Glomerular endothelial cell (primary cell): ENCODE data around the gene RHBDL1. TPM values are rescaled to one million over a fixed set of nuclear protein-coding genes. Genes with fewer than 3 reads are reported as not detected.

Experiments used
- DNase-seq: peaks from one replicate; pipeline ENCODE4 v3.0.0-alpha.2; 2011; ENCODE audit warnings: low read depth, low spot score; ENCODE audit errors: extremely low read depth
- total RNA-seq: library from RNA; depleted of rRNA; stranded (reverse); fragments of >200 nt; gene quantifications from 2 replicates; pipeline ENCODE4 v1.2.3, GENCODE V29; 2015

RHBDL1 gene
- total RNA-seq, 1 donor from 2014 or later, result 1.6 TPM

DNA sequence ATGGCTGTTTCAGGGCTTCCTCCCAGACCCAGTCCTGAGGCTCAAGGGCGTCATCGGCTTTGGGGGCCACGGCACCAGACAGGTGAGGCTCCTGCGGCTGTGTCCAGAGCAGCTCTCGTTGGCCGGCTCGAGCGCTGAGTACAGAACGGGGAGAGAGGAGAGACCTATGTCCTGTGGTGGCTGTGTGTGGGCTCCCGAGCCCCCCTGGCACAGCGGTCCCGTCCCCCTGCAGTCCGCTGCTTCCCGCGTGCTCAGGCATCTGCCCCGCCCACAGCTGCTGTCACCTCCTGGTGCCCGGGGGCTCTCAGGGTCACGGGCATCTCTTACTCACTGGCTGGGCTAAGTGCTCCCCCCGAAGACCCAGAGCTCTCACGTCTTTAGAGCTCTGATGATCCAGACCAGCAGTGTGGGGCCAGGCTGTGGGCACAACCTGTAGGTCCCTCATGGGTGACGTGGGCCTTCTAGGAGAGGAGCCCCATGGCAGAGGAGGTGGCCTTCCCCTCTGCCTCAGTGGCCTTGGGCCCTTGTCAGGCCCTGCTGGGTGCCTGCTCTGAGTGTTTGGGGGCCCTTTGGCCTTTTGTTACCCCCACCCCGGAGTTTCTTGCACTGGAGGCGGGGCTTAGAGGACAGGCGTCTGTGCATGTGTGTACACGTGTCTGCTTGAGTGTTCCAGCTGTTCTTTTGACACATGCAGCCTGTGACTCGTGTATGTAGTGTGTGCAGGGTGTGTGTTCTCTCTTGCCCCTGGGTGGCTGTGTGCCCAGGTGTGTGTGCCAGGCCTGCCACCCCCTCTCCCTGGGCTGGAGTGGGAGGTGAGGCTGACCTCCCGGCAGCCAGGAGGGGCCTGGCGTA, 22.8 kb upstream of the RHBDL1 start:
- no peak for DNase-seq

DNA sequence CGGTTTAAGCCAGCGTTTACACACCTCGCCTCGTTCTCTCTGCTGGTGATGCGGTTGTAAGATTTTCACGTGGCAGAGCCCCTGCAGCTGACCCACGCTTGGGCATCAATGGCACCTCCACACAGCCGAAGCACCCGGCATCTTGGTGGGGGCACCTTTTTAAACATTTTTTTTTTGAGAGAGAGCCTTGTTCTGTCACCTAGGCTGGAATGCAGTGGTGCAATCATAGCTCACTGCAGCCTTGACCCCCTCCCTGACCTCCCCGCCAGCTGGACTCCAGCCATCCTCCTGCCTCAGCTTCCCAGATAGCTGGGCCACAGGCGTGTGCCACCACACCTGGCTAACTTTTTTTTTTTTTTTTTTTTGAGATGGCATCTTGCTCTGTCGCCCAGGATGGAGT, 21.4 kb upstream of the RHBDL1 start:
- no peak for DNase-seq

DNA sequence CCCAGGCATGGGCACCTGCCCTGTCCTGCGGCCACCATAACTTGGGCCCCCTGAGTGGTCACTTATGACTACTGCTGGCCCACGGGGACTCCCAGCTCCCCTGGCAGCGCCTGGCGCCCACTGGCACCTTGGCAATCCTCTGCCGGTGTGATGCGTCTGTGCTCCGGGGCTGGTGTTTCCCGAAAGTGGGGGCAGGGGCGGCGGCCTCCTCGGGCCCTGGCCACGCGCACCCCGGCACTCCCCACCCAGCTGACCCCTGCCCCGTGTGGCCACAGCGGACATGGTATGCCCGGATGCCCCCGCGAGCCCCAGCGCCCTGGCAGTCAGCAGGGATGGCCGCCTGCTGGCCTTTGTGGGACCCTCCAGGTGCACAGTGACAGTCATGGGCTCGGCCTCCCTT, 18.0 kb upstream of the RHBDL1 start:
- DNase-seq, result no peak

DNA sequence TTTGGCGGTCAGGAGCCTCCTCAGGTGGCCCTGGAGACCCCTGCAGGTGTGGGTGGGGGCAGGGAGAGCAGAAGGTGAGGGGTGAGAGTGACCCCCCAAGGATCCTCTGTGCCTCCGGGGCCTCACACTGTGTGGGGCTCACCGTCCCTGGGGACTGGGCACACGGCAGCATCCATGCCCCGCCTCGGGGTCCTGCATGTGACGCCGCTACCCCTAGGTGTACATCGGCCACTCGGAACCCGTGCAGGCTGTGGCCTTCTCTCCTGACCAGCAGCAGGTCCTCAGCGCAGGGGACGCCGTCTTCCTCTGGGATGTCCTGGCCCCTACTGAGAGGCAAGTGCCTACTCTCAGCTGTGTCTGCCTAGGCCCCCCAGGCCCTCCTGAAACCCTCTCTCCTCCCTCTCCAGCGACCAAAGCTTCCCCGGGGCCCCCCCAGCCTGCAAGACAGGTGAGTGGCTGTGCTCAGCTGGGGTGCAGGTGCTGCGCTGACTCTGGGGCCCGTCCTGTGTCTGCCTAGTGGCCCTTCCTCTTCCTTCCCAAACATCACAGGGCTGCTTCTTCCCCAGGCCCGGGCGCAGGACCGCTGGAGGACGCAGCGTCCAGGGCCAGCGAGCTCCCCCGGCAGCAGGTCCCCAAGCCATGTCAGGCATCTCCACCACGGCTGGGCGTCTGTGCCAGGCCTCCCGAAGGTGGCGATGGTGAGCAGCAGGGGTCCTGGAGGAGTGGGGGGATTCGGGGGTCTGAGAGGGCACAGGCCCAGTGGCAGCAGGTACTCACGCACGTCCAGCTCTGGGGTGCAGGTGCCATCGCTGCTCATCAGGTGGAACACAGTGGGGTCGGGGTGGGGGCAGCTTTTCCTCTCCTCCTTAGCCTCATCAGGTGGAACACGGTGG, 16.5 kb upstream of the RHBDL1 start:
- DNase-seq, result no peak

DNA sequence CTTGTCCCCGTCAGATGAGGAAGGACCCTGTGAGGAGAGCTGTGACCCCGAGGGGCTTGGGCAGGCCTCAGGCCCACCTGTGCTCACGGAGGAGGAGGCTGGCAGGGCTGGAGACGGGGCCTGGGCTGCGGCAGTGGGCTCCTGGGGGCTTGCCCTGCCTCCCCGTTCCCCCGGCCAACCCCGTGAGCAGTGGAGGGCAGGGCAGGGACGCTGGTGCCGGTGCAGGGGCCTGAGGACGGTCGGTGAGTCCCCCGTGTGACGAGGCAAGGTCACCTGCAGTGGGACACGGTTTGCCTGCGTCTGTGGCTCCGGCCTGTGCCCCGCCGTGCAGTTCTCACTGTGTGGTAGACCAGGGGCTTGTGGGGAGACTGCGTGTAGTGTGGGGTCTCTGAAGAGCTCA, 15.9 kb upstream of the RHBDL1 start:
- DNase-seq, result no peak

DNA sequence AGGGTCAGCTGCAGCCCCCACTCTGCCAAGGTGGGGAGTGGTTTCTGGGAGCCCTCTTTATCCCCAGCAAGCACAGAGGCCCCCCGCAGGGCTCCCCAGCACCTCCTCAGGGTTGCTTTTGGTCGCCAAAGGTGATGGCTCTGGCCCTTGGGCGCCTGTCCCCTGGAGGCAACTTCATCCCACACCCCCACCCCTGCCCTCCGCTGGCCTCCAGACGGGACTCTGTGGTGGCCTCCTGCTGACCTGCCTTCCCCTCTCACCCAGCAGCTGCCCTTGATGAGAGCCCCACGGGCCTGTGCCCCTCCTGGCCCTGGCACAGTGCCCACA, 15.4 kb upstream of the RHBDL1 start:
- no peak for DNase-seq

DNA sequence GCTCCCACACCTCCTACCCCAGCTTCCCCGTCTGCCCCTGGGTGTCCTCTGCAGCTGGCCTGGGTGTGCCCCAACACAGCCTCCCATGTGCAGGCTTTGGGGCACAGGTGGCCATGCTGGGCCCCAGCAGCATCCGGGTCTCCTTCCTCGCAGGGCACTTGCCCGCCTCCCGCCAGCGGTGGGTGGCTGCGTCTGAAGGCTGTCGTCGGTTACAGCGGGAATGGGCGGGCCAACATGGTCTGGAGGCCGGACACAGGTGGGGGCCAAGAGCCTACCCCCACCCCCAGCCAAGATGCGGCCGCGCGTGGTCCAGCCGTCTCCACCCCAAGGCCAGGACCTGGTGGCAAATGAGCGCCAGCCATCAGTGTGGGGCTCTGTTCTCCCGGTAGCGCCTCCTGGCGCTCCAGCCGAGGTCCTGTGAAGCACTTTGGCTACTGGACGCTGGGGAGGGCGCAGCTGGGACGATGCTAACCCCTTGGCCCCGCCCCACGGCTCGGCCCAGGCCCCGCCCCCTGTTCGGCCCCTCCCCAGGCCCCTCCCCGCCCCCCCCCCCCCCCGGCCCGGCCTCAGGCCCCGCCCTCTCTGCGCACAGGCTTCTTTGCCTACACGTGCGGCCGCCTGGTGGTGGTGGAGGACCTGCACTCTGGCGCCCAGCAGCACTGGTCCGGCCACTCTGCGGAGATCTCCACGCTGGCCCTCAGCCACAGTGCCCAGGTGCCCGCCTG, 14.8 kb upstream of the RHBDL1 start:
- no peak for DNase-seq

DNA sequence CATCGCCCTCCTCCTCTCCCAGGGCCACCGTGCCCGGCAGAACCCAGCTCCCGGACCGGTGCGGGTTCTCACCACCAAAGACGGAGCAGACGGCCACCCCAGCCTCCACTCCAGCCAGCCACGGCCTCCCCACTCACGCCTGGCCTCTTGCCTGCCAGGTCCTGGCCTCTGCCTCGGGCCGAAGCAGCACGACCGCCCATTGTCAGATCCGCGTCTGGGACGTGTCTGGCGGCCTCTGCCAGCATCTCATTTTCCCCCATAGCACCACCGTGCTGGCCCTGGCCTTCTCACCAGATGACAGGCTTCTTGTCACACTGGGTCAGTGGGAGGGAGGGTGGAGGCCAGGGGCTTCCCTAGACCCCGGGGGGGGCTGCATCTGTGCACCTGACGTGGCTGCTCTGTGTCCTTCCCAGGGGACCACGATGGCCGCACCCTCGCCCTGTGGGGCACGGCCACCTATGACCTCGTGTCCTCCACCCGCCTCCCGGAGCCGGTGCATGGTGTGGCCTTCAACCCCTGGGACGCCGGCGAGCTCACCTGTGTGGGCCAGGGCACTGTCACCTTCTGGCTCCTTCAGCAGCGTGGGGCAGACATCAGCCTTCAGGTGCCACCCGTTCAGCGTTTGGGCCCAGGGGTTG, 14.2 kb upstream of the RHBDL1 start:
- DNase-seq, result no peak

DNA sequence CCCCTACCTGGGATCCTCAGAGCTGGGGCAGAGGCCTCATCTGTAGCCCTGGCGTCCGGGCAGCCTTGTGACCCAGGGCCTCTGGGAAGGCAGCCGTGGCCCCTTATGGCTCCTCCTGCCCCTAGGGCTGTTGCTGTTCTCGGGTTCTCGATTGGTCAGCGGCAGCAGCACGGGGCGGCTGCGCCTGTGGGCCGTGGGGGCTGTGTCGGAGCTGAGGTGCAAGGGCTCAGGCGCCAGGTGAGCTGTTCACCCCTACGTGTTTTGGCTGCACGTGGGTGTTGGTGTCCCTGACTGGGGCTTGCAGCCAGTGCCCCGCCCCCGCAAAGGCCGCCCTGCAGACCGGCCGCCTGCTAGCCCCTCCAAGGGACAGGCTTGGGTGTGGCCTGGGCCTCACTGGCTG, 13.4 kb upstream of the RHBDL1 start:
- DNase-seq, result no peak

DNA sequence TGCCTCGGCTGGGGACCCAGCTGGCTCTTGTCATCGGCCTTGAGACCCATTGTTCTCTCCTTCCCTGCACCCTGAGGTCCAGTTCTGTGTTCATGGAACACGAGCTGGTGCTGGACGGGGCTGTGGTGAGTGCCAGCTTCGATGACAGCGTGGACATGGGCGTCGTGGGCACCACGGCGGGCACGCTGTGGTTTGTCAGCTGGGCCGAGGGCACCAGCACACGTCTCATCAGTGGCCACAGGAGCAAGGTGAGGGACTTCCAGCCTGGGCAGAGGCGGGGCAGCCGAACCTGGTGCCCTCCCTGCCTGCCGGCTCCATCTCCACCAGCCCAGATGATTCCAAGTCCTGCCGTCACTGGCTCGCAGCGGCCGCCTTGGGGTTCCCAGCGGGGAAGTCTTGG, 12.9 kb upstream of the RHBDL1 start:
- DNase-seq, result no peak

DNA sequence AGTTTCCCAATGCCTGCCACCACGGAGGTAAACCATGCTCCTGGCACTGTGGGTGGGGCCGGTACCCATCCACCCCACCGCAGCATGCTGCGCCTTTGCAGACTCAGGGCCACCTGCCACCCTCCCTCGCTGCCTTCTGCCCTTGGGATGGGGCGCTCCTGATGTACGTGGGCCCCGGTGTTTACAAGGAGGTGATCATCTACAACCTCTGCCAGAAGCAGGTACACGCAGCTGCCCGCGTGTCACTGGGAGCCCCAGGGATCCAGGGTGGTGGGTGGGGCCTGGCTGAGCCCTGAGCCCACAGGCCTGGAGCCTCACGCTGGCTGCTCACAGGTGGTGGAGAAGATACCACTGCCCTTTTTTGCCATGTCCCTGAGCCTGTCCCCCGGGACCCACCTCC, 8.9 kb upstream of the RHBDL1 start:
- DNase-seq, result no peak

DNA sequence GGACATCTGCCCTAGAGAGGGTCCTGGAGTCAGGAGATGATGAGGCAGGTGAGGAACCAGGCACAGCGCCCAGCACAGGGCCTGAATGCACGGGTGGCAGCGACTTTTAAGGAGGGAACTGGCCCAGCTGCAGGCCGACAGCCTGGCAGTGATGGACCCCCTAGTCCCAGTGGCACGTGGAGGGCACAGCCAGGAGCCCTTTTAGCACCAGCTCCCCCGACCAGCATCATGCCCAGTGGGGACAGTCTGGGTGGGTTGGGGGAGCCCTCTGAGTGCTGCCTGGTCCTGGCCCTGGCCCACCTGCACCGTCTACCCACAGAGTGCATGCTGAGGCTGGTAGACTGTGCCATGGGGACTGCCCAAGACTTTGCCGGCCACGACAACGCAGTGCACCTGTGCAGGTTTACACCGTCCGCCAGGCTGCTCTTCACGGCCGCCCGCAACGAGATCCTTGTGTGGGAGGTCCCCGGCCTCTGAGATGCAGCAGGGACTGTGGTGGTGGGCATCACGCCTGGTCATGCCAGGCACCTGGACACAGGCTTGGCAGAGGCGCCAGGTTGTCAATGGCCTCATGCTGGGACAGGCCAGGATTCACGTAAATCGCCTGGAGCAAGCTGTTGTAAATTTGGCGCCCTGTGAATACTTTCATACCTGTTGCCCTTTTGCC, 8.2 kb upstream of the RHBDL1 start:
- DNase-seq, result no peak

DNA sequence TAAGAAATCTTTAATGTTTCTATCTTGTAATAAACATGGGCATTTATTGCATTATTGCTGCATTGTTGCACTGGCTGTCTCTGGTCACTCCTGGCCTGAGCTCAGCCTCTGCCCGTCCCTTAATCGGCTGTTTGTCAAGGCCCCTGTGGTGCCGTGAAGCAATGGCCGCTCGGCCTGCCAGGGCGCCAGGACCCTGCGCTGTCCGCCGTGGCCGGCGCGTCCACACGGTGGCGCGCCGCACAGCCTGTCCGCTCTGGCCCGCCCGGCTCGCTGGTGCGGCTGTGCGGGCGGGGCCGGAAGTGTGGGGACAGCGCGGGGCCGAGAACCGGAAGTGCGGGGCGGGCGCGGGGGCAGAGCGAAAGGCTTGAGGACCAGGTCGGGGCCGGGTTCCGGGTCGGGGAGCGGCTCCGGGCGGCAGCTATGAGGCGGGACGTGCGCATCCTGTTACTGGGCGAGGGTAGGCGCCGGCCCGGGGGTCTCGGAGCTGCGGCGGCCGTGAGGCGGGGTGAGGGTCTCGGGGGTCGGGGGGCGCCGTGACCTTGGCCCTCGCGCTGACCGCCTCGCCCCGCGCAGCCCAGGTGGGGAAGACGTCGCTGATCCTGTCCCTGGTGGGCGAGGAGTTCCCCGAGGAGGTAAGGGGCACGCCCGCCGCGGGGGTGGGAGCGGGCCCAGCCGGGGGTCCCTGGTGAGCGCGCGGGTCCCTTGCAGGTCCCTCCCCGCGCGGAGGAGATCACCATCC, 7.5 kb upstream of the RHBDL1 start, which contains the start of gene RHOT2:
Gene RHOT2, plus strand, starts transcription at position 353 of the 739 bp plus-strand sequence. Its CDS starts 68 bp downstream, at position 421.
- DNase-seq, result no peak

DNA sequence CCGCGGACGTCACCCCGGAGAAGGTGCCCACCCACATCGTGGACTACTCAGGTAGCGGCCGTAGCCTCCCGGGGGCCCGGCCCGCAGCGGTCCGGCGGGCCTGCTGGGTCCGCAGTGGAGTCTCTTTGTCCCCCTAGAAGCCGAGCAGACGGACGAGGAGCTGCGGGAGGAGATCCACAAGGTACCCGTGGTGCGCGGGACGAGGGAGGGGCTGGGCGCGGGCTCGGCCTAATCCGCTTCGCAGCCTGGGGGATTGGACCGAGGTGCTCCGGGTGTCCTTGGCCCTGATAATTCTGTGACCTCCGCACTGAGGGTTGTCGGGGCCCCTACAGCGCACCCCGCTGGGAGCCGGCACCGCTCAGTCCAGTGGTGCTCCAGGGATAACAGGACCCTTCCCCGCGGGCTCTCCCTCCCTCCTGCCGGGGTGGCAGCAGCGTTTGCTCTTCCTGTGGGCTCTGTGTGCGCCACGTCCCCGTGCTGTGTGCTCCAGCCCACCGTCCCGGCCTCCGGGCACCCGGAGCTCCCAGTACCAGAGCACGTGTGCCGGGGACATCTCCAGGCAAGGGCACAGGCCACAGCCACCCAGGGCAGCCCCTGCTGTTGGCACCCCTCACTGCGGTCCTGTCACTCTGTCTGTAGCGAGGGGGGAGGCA, 6.8 kb upstream of the RHBDL1 start:
- no peak for DNase-seq

DNA sequence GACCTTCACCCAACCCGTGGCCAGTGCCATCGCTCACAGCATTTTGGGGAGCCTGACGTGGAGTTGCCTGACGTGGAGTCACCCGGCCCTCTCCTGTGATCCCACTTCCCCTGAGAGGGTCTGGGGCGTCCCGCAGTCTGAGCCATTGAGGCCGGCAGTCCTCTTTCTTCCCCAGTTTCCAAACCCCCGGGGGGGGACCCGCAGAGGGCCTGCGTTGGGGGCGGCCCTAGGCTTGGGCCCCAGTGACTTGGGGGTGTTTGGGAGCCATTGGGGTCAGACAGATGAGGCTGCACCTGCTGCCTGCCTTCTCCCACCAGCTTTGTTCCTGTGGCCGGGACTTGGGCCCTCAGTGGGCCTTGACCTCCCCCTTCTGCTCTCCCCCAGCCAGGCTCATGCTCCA, 5.8 kb upstream of the RHBDL1 start:
- no peak for DNase-seq

DNA sequence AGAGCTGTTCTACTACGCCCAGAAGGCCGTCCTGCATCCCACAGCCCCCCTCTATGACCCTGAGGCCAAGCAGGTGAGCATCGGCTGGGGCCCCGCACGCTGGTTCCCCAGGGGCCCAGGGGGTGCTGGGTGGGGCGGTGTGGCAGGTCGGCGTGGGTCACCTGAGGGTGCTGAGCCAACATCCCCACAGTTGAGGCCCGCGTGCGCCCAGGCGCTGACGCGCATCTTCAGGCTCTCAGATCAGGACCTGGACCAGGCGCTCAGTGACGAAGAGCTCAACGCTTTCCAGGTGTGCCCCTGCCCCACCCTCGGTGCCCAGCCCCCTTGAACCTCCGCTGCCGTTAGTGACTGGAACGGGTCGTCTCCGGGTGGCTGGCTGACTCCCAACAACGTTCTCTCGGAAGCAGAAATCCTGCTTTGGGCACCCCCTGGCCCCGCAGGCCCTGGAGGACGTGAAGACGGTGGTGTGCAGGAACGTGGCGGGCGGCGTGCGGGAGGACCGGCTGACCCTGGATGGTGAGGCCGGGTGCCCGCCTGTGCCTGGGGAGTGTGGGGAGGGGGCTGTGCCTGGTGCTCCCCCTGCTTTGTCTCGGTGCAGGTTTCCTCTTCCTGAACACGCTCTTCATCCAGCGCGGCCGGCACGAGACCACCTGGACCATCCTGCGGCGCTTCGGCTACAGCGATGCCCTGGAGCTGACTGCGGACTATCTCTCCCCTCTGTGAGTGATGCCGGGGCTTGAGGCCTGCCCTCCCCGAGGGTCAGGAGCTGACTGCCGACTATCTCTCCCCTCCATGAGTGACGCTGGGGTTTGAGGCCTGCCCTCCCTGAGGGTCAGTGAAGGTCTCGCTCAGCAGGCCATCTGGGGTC, 4.8 kb upstream of the RHBDL1 start:
- no peak for DNase-seq

DNA sequence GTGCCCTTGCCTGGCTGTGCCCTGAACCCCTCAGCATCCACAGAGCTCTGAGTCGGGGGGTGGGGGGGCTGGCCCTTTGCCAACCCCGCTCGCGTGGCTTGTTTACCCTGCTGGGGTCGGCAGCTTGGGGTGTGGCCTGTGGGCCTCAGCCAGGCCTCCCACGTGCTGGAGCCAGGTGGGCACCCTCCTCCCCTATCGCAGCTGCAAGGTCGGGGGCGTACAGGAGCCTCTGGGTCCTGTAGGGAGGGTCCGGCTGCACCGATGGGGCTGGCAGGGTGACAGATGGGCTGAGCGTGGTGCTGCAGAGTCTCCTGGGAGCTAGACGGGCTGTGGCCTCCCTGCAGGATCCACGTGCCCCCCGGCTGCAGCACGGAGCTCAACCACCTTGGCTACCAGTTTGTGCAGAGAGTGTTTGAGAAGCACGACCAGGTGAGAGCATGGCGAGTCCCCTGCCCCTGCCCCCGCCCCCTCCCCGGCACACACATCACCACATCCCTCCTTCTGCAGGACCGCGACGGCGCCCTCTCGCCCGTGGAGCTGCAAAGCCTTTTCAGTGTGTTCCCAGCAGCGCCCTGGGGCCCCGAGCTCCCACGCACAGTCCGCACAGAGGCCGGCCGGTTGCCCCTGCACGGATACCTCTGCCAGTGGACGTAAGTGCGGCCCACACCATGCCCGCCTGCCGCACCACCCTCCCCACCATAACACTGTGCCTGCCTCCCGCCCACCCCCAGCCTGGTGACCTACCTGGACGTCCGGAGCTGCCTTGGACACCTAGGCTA, 3.9 kb upstream of the RHBDL1 start:
- no peak for DNase-seq
